GM21360 (cell line): ENCODE results near the gene MGAT4B.

Experiments
- ATAC-seq: cut with Tn5 transposase; IDR thresholded peaks from one replicate; pipeline ENCODE4 v1.9.1; 2021; ENCODE audit warnings: mild to moderate bottlenecking, moderate library complexity; ENCODE audit not compliant: unreplicated experiment

MGAT4B gene

DNA sequence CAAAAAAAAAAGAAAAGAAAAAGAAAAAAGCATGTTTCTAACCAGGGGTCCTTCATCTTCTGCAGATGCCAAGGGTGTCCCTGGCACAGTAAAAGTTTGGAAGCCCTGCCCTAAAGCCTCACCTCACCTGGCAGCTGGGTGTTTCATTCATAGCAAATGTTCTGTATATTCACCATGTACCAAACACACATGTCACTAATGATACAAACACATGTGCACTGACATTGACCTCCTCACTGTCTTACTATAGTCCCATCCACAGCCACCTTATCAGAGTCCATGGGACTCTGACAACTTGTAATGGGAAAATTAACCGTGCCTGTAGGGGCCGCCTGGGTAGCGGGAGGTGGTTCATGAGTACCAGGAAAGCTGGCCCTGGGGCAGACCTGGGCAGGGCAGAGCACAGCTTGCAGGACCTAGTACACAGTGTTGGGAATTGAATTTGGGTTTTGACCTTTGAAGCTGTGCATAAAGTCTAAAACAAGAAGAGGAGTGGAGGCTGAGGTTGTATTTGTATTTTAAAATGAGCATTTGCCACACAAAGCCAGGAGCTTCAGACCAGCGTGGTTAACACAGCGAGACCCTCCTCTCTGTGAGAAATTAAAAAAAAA, 6.4 kb upstream of the MGAT4B start:
- no peak for ATAC-seq

DNA sequence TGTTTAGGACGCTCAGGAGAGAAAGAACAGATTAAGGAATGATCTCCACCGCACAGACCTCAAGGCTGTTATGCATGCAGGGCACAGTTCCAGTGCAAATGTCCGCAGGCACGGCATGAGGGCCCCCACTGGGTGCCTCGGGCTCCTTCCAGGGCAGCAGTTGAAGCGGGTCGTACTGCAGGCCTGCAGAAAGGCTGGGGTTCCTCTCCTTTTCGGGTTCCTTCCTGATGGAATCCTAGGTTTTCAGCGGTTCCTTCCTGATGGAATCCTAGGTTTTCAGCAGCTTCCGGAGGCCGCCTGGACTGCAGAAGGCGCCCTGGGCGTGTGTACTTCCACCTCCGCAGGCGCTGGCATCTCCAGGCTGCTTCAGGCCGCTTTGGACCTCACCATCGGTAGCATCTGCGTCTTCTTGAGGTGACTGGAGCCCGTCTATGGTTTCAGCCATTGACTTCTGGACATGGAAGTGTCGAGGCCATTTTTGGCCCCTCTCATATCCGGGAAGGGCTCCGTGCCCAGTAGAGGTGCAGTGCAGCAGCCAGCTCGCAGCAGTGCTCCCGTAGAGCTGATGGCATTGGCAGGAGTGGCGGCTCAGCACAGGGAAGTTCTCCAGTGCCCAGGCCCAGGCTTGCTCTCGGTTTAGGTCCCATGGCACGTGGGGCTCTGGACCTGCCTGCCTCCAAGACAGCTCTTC, 5.6 kb upstream of the MGAT4B start:
- no peak for ATAC-seq

DNA sequence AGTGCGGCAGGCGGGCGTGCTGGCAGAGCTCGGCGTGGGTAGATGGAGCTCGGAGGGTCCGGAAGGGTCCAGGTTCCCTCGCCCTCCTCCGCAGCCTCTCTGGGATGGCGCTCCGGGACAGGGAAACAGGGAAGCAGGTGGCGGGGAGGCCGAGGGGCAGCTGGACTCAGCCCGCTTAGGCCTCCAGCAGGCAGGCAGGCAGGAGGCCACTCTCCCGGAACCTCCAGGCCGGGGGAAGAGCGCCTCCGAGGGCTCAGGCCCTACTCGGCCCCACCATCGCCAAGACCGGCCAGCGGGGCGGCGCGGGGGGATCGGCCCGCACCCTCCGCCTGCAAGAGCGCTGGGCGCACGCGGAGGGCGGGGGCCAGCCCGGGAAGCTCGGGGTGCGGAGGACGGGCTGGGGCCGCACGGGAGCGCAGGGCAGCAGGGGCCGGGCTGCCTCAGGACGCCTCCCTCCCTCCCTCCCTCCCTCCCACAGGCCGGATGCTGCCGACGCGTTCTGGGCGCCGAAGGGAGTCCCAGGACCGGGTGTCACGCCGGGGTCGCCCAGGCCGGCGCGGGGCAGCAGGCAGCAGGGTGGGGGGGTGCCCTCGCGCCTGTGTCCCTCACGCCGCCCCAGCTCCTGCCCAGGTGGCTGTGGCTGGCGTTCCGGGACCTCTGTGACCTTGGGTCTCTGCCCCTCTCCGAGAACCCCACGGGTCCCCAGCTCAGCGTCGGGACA, 977 bp downstream of the MGAT4B start:
- ATAC-seq, result peak; percentile 14

DNA sequence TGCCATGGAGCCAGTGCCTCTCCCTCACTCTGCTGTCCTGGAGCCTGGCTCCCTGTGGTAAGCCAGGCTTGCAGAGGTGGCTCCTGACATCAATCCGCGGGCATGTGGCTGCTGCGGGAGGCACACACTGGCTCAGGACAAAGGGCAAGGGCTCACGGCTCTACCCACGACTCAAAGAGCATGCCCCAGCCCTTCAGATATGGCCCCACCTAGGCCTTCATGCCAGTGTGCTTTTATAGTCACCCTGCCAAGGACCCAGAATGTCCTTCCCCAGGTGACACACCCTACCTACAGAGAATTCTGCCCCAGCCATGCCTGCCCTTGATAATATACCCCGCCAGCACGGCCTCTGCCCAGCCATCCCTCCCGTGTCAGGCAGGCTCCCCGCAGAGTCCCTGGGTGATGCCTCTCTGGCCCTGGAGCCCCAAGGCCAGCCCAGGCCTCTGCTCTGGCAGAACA, 1.6 kb downstream of the MGAT4B start:
- no peak for ATAC-seq

DNA sequence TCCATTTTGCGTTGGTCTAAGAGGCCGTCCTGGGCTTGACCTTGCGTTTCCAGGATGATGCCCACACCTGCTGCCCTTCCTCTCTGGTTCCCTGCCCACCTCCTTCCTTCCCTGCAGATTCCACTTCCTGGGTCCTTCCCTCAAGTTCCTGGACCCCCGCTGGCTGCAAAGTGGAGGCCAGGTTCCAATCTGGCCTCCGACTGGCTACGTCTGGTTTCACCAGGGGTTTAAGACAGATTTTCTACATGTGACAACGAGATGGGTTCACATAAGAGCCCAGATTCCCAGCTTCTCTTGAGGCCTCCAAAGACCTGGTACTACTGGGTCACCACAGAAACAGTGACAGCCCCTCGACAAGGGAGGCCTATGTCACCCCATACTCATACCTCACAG, 2.1 kb downstream of the MGAT4B start:
- no peak for ATAC-seq

DNA sequence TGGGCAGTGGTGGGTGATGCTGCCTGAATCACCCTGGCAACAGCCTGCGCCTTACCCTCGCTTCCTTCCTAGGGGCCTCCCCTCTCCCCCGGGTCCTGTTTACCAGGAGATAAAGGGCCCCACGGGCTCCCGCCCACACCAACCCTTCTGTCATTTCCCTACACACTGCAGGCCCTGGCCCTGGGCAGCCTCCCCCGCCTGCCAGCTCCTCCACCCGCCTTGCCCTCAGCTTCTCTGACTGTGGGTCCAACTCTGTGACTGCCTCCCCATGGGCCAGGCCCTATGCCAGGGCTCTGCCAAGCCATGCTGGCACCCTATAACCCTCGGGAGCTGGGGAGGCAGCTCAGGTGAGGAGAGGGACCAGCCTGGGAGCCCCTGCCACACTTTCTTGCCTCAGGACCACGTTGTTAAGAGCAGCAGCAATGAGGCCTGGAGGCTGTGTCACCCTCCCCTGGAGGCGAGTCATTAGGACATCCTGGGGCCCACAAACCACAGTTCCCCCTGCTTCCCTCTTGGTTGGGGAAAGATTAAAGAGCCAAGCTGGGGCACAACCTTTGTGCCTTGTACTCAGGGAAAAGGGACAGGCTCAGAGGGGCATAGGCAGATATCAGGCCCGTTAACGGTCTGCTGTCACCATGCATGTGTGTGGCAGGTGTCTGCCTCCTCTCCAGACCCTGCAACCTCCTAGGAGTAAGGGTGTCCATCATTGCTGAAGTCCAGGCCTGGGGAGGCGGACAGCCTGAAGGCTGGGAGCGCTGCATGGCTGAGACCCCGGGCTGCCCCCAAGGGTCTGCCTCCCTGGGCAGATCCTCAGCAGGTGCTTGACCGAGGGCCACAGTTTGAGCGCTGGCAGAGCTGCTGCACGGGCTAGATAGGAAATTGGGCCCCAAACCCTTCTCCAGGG, 2.8 kb downstream of the MGAT4B start:
- no peak for ATAC-seq

DNA sequence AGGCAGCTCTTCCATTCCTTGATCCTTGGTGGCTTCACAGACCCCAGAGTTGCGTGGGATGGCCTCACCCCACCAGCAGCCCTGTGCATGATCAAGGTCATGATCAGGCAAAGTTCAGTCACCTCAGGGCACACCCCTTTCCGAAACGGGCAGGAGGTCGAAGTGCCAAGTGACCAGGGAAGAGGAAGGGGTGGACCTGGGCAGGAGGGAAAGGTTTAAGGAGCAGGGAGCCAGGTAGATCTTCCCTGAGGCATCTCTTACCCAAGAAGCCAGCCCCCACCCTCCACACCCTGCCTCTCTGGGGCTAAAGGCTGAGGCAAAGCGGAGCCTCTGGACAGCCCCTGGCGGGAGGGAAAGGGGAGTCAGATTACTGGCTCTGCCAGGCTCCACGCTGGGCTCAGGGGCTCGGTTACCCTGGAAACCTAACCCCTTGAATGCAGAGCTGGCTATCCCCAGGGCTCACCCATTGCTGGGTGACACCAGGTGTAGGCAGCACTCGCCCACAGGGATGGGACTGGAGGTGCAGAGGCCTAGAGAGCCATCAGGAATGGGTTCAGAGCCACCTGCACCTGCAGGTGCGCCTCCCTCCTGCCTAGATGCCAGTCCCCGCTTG, 3.6 kb downstream of the MGAT4B start:
- ATAC-seq, result no peak

DNA sequence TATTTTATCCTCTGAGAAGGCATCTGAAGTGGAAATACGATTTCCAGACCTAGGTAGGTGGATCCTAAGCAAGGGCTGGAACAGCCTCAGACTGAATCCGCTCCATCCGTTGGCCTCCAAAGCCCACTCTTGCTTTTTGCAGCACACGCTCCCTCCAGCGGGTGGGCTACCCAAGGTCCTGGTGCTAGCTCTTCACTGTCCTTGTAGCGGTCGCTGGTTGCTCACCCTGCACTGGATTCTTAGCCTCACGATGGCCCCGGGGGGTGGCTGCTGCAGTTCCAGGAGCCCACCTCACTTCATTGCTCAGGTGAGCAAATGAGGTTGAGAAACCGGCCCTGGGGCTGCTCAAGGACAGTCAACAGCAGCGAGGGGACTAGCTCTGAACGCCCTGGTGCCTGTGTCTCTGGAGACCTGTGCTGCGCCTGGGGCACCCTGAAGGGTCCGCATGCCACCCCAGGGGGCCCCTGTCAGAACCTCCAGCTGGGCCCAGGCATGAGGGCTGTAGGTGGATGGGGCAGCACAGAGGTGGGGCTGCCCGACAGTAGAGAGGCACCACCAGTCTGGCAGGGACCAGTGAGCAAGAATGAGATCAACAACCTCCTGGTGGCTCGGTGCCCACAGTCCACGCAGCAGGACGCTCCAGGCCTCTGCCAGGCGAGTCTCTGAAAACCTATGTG, 4.3 kb downstream of the MGAT4B start:
- no peak for ATAC-seq

DNA sequence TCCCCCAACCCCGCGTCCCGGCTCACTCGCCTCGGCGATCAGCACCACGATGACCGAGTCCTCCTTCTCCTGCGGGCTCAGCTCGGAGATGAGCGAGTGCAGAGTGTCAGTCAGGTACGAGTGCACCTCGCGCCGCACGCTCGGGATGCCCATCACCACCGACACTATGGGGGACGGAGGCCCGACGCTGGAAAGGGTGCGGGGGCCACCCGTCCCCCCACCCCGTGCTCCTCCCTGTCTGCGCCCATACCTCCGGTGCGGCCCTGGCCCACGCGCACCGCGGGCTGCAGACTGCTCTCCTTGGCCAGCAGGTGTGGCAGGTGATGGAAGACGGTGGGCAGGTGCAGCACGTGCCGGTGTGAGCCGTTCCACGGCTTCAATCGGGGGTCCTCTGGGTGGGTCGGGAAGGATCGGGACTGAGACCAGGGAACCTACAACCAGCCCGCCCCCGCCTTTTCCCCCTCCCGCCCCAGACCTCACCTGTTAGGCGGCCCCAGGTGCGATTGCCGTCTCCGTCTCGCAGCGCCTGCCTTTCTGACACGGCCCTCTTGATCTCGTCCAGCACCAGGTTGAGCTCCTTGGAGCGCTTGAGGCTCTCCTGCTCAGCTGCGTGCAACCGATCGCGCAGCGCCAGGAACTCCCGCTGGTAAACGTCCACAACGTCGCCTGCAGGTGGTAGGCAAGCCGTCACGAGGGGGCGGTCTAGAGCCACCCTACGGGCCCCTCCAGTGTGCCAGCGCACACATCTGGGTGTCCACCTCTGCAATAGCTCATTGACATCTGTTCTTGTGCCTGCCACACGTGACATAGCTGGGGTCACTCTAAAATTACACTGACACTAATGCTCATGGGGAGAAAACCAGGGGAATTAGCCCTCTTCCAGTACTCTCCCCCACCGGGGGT, 5.1 kb downstream of the MGAT4B start:
- ATAC-seq, result no peak

DNA sequence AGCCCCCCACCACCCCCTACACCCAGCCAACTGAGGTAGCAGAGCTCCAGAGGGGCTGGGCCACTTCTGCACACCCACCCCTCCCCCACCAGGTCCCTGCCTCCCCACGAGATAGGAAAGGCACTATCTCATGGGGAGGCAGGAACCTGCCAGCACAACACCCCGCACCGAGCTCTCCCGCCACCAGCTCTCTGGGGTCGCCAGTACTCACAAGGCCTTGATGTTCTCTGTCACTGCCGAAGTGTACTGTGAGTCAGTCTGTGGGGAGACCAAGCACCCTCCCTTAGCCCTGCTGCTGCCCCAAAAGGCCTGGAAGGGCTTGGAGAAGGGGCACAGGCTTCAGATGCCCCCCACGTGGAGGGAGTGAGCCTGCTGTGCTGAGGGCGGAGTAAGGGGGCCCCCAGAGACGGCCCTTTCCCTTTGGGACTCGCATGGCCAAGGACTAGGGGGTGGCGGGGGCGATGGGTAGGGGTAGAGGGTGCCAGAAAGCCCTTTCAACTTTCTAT, 5.9 kb downstream of the MGAT4B start:
- no peak for ATAC-seq

DNA sequence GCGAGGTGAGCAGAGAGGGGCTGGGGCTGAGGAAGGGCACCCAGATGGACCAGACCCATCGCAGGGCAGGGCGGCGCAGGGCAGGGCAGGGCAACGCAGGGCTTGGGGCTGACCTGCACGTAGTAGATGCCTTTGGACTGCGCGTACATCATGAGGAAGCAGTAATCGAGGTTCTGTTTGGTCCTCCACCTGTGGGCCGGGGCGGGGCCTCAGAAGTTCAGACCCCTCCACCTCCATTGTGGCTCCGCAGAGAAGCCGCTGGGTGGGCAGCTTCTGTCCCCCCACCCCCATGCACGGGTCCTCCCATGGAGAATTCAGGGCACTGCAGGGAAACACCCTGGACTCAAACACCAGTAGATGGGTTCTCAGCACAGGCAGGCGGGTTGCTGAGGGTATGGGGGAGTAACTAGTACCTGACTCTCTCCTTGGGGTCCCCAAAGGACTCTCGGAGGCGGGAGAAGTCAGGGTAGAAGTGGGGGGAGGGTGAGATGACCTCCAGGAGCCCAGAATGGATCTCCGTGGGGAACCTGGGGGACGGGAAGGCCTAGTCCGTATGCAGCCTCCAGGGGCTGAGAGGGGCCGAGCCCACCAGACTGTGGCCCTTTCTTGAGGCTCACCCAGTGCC, 6.5 kb downstream of the MGAT4B start:
- ATAC-seq, result no peak

DNA sequence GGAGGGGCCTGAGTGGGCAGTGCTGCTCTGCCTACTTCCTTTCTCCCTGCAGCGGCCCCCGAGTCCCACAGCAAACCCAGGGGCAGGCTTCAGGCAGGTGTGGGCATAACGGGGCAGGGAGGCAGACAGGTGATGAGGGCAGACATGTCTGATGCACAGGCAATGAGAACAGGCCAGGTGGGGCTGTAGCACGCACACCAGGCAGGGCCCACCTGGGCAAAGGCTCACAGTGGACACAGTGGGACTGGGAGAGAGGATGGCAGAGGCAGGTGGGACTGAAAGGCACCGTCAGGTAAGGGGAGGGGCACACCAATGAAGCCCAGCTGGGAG, 7.1 kb downstream of the MGAT4B start:
- ATAC-seq, result no peak

DNA sequence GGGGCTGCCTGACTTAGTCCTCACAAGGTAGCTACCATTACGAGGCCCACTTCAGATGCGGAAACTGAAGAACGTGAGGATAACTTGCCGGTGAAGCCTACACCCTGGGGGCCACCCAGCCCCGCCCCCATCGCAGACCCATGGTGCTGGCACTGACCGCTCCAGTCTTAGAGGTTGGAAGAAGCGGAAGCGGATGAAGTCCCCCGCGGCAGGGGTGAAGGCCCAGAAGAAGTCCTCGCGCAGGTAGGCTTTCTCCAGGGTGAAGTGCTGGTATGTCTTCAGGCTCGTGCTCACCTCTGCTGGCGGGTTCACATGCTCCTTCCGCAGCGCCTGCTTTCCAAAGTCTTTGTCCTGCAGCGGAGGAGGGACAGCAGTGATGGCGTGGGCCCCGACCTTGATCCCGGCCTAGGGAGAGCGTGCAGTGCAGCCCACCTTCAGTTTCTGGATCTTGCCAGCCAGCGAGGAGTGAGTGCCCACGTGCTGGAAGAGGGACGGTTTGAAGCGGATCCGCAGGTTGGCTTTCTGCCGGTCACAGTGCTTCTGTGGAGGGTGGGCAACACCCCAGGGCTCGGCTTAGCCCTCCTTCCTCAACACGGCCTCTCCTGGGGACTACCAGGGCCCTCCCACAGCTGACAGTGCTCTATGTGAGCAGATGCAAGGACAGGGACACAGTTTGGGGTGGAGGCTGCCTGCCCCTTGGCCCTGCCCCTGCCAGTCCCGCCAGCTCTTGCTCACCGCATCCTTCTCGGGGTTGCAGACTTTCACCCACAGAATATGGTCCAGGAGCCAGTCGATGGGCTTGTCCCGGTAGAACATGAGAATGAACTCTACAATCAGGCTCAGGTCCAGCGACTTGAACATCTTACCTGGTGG, 7.7 kb downstream of the MGAT4B start:
- ATAC-seq, result no peak

DNA sequence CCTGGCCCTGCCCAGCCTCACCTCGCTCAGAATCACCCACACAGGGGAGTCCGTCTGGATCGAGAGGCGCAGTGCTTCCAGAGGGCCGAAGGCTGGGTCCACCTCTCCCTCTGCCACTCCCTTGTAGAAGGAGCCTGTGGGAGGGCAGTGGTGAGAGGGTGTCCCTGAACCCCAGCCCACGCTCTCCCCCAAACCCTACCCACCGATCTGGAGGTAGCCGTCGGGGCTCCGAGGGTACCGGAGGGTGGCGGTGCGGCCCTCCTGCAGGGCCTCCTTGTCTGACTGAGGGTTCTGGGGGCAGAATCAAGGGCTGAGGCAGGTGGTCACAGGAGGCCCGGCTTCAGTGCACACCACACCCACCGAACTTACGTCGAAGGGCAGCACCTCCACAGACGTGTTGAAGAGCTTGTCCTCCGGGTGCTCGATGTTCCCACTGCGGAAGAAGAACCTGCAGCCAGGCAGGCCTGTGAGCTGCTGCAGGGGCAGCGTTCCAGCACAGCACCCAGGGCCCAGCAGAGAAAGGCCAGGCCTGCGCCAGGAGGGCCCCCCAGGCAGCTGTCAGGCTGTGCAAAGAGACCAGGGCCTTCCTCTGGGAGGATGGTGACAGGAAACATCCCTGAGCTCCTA, 8.4 kb downstream of the MGAT4B start:
- ATAC-seq, result no peak

DNA sequence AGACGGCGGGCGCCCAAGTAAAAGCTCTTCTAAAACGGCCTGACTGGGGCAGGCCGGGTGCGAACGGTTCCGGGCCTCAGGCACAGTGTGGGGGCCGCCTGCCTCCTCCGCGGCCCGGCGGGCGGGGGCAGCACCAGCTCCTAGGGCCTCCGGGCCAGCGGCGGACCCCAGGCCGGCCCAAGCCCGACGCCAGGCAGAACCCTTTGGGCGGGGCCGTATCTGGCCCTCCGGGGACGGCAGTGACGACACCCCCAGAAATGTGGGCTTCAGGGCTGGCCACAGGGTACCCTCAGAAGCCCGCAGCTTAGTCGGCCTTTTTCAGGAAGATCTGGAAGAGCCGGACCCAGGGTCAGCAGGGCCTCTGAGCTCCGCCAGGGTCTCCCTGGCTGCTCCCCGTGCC, 8.9 kb downstream of the MGAT4B start:
- ATAC-seq, result no peak

DNA sequence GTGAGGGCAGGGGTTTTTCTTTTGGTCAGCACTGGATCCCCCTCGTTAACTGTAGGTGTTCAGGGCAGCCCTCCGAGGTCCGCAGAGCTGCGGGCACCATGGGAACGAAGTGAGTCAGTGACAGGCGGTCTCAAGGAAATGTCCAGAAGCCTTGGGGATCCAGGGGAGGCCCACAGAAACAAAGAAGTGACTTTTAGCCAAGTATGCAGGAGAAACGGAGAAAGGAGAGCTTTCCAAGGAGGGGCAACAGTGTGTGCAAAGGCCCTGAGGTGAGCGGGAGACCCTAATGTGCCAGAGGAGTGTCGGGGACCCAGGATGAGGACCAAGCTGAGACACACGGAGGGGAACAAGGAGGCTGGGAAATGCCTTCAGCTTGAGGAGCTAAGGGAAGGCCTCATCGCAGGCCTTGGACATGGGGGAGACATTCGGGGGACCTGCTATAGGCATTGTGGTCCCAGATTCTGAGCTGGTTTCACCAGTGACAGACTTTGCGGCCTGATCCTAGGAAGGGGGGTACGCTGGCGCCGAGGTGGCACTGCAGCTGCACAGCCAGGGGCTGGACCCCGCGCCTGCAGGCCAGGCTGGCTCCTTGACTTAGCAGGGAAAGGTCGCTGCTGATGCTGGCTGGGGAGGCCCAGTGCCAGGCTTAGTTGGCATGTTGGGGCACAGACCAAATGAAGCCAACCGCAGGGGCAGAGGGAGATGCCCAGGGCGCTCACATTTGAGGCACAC, 9.6 kb downstream of the MGAT4B start:
- no peak for ATAC-seq
